K562 (cell line): ENCODE measurements around the gene TRAF3IP1. TPM values are rescaled to one million over a fixed set of nuclear protein-coding genes. Genes with fewer than 3 reads are reported as not detected.
A peak's percentile ranks its signal among the peaks of the same experiment; 100 is the strongest.

Experiments used
- ATAC-seq: fragments of 200-7000 bp; cut with Tn5 transposase; 3 replicates; pipeline ENCODE4 v1.9.1; 2020; ENCODE audit warnings: moderate library complexity
- BruUV-seq: library from RNA; stranded (reverse); fragments of 400-500 nt; replicated peaks from 2 replicates; lab custom pipeline; 2021; lab: Mats Ljungman, UMichigan
- CTCF ChIA-PET: fragments of 300-600 bp; formaldehyde crosslinking; extraction: SDS; loops from one replicate; lab custom pipeline; 2021; ENCODE audit warnings: low intra/inter-chr PET ratio; lab: Yijun Ruan, JAX
- POLR2A ChIA-PET: fragments of 300-600, 350-650 bp; sonication (Branson Sonifier 250); formaldehyde crosslinking; extraction: SDS; loops from one replicate; lab custom pipeline; 2021; ENCODE audit warnings: antibody characterized with exemption, inconsistent platforms; lab: Yijun Ruan, JAX
- DNase-seq, 4 experiments: peaks; one replicate each; pipeline versions ENCODE4 v3.0.0 to v3.0.0-alpha.2; 2011 to 2018; ENCODE audit warnings: low spot score in 3 of 4, mixed read lengths in 3 of 4; ENCODE audit errors: extremely low read depth in 1 of 4
- FAIRE-seq: peaks from 2 replicates; lab custom pipeline; 2011; peaks lifted over from hg19 to GRCh38; lab: Jason Lieb, UNC
- H2AFZ ChIP-seq: 2 replicates; pipeline ENCODE4 v1.6.0; 2011; ENCODE audit warnings: low read depth, low read length, control low read depth, inconsistent platforms
- H3K27ac ChIP-seq: fragments of 200-600 bp; 3 replicates; pipeline ENCODE4 v1.8.0; 2011; ENCODE audit warnings: low read depth, mild to moderate bottlenecking, control low read depth, inconsistent platforms, low read length, moderate library complexity, mixed read lengths; ENCODE audit errors: extremely low read depth
- H3K27me3 ChIP-seq, 2 experiments: fragments of 300-600 bp in 1 of 2; 2 replicates in 1 of 2; 3 replicates in 1 of 2; pipeline versions ENCODE4 v1.6.0 to v1.8.0; 2011; ENCODE audit warnings: inconsistent platforms in 2 of 2, low read length in 2 of 2, mild to moderate bottlenecking in 1 of 2, mixed read lengths in 1 of 2, moderate library complexity in 1 of 2; ENCODE audit not compliant: control insufficient read depth in 2 of 2, insufficient read depth in 2 of 2
- H3K36me3 ChIP-seq: fragments of 300-600 bp; 3 replicates; pipeline ENCODE4 v1.8.0; 2011; ENCODE audit warnings: mild to moderate bottlenecking, low read length, inconsistent platforms; ENCODE audit not compliant: control insufficient read depth, insufficient read depth
- H3K4me1 ChIP-seq, 2 experiments: fragments of 200-600 bp in 1 of 2; replicated peaks in 1 of 2; 2 replicates in 1 of 2; 3 replicates in 1 of 2; pipeline versions ENCODE4 v1.5.1 to v1.8.0; 2011; ENCODE audit warnings: inconsistent platforms in 2 of 2, low read length in 2 of 2, mild to moderate bottlenecking in 1 of 2, mixed read lengths in 1 of 2, moderate library complexity in 1 of 2; ENCODE audit not compliant: control insufficient read depth in 2 of 2, insufficient read depth in 2 of 2
- H3K4me2 ChIP-seq: 2 replicates; pipeline ENCODE4 v1.6.1; 2011; ENCODE audit warnings: low read length, control low read depth, inconsistent platforms, mixed read lengths; ENCODE audit not compliant: insufficient read depth
- H3K4me3 ChIP-seq: fragments of 200-600 bp; sonication (generic), shearing (Covaris generic); 2 replicates; pipeline ENCODE4 v1.5.1; 2016; ENCODE audit warnings: control low read depth, inconsistent platforms
- H3K79me2 ChIP-seq: fragments of 200-600 bp; 3 replicates; pipeline ENCODE4 v1.8.0; 2011; ENCODE audit warnings: low read length, inconsistent platforms; ENCODE audit not compliant: control insufficient read depth, insufficient read depth
- H3K9ac ChIP-seq, 2 experiments: 2 replicates each; pipeline versions ENCODE4 v1.6.0 to v1.6.1; 2011; ENCODE audit warnings: low read depth in 2 of 2, low read length in 2 of 2, control low read depth in 1 of 2, inconsistent platforms in 1 of 2, mild to moderate bottlenecking in 1 of 2, mixed read lengths in 1 of 2; ENCODE audit not compliant: insufficient read depth in 1 of 2
- H3K9me1 ChIP-seq: one replicate; pipeline ENCODE4 v1.6.0; 2011; ENCODE audit warnings: inconsistent platforms, mild to moderate bottlenecking, low read length, moderate library complexity; ENCODE audit not compliant: control insufficient read depth, insufficient read depth
- H3K9me3 ChIP-seq: replicated peaks from 2 replicates; pipeline ENCODE4 v1.5.1; 2011; ENCODE audit warnings: low read depth, low read length, inconsistent platforms; ENCODE audit not compliant: control insufficient read depth, insufficient read depth
- H4K20me1 ChIP-seq: replicated peaks from 2 replicates; pipeline ENCODE4 v1.6.1; 2011; ENCODE audit warnings: low read length, inconsistent platforms, mixed read lengths; ENCODE audit not compliant: control insufficient read depth, insufficient read depth
- CEBPG ChIP-seq, 3 experiments: fragments of 200-800 bp in 1 of 3; sonication (Bioruptor generic) in 1 of 3; sonication (generic) in 1 of 3; formaldehyde crosslinking in 1 of 3; IDR thresholded peaks in 2 of 3; conservative IDR thresholded peaks in 1 of 3; 2 replicates each; pipeline versions ENCODE4 v1.6.1 to v1.8.0; 2016 to 2022; ENCODE audit warnings: missing compliant biosample characterization in 2 of 3, missing genetic modification characterization in 2 of 3, mild to moderate bottlenecking in 1 of 3, missing genetic modification reagents in 1 of 3
- GATAD2A ChIP-seq: fragments of 450-650 bp; IDR thresholded peaks from 2 replicates; pipeline ENCODE4 v1.6.1; 2017
- HDAC1 ChIP-seq, 2 experiments: fragments of 450-650 bp; IDR thresholded peaks; 2 replicates each; pipeline ENCODE4 v1.6.1; 2016 to 2017; ENCODE audit warnings: inconsistent platforms in 1 of 2, mild to moderate bottlenecking in 1 of 2, moderate library complexity in 1 of 2
- IFI16 ChIP-seq: fragments of 250-450 bp; sonication (Bioruptor Pico); IDR thresholded peaks from 2 replicates; pipeline ENCODE4 v2.1.2; 2022; ENCODE audit warnings: mild to moderate bottlenecking, inconsistent platforms
- LCOR ChIP-seq: sonication (generic); formaldehyde crosslinking; IDR thresholded peaks from 2 replicates; pipeline ENCODE4 v1.8.0; 2022; ENCODE audit warnings: mild to moderate bottlenecking, missing genetic modification reagents
- SMARCC2 ChIP-seq: fragments of 450-650 bp; IDR thresholded peaks from 2 replicates; pipeline ENCODE4 v1.6.1; 2017; ENCODE audit warnings: antibody characterized with exemption, moderate library complexity, mild to moderate bottlenecking, low read depth
- ZNF133 ChIP-seq: fragments of 250-450 bp; sonication (Bioruptor Pico); IDR thresholded peaks from 2 replicates; pipeline ENCODE4 v1.4.0; 2020; ENCODE audit warnings: mild to moderate bottlenecking
- ZNF197 ChIP-seq: fragments of 200-800 bp; sonication (Bioruptor generic); IDR thresholded peaks from 2 replicates; pipeline ENCODE4 v1.6.1; 2016; ENCODE audit warnings: low read depth, missing genetic modification characterization, missing compliant biosample characterization
- ZNF217 ChIP-seq: sonication (generic); formaldehyde crosslinking; IDR thresholded peaks from 2 replicates; pipeline ENCODE4 v1.8.0; 2022; ENCODE audit warnings: mild to moderate bottlenecking, missing genetic modification reagents
- ZNF384 ChIP-seq: IDR thresholded peaks from 2 replicates; pipeline ENCODE4 v1.6.1; 2012; ENCODE audit warnings: low read depth, low read length, improper control_type of control experiment
- WGBS: fragments of 100-300 bp; shearing (Covaris generic); methylation state at CpG from one replicate; pipeline ENCODE4 v1.1.6; 2016; ENCODE audit warnings: low coverage, mixed read lengths; ENCODE audit not compliant: insufficient coverage; ENCODE audit errors: missing lambda C conversion rate; 5-methylcytosine and 5-hydroxymethylcytosine counted together
- in situ Hi-C: fragments of 300-500 bp; cut with MboI; formaldehyde crosslinking; loops from 4 replicates; pipeline ENCODE4 v1.15.0; 2018; ENCODE audit warnings: inconsistent platforms, mixed read lengths
- intact Hi-C: fragments of 100-400 bp; cut with micrococcal nuclease; formaldehyde crosslinking; loops from 2 replicates; pipeline ENCODE4 v1.14.2; 2022
- polyA plus RNA-seq, 8 experiments: library from polyadenylated mRNA; depleted of rRNA in 4 of 8; stranded (reverse) in 5 of 8; unstranded in 3 of 8; fragments of >200 nt; fragmentation: Nextera tagmentation in 2 of 8; fragmentation: Illumina TruSeq in 1 of 8; extraction: Ambion mirVana in 2 of 8; extraction: Trizol in 1 of 8; gene quantifications; 2 replicates each; pipeline versions ENCODE4 v1.2.1 to v1.2.3, GENCODE V29; 2011 to 2014; ENCODE audit warnings: inconsistent platforms in 1 of 8, missing spikeins in 1 of 8
- total RNA-seq, 7 experiments: library from RNA; depleted of rRNA in 6 of 7; stranded (reverse); fragments of >200 nt in 6 of 7; fragmentation: Illumina TruSeq in 2 of 7; extraction: Trizol in 2 of 7; gene quantifications; 2 replicates each; pipeline versions ENCODE4 v1.2.1 to v1.2.3, GENCODE V29; 2011 to 2021; ENCODE audit warnings: low replicate concordance in 1 of 7
- TF ChIP-seq, protein P1 (sequence below): fragments of 450-650 bp; IDR thresholded peaks from 2 replicates; pipeline ENCODE4 v1.6.1; 2018; ENCODE audit warnings: mild to moderate bottlenecking, low read depth; ENCODE audit not compliant: partially characterized antibody
- TF ChIP-seq, protein P2 (sequence below): IDR thresholded peaks from 2 replicates; pipeline ENCODE4 v1.6.1; 2014; ENCODE audit warnings: antibody characterized with exemption

Gene TRAF3IP1
- total and polyA plus RNA-seq, 9 of the 15 experiments (the other 6 are each of a cell fraction or from before 2014, with no cell fraction given): 1.3 to 7.4 (median 3.4) TPM

DNA sequence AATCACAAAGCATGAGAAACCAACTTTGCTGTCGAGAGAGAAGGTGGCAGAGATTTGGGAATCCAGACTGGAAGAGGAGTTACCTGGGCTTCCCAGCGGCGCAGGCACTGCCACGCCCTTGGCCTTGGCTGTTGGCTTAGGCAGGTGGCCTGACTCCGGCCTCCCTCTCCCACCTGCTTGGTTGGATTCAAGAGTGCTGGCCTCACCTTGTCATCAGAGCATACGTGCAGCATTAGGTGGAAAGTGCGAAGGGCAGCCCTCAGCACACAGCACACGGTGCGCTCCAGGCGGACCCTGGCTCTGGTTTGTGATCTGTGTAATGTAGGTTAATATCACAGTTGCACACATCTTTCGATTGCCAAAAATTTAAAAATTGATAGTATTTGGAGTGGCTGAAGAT, 87.2 kb downstream of the TRAF3IP1 start:
- intact Hi-C loops: no loop called here
- no peak overlapping the region for H3K4me3 ChIP-seq
- no peaks in the 10 kb centered on the region for H3K36me3 ChIP-seq
- peaks cover 0 to 16% of the 10 kb centered on the region in 2 experiments; a peak in 2 of 5 replicates for H3K4me1 ChIP-seq
- in situ Hi-C loops: no loop called here
- H4K20me1 ChIP-seq: no peaks in the 10 kb centered on the region
- H3K27ac ChIP-seq: no peak overlapping the region
- H2AFZ ChIP-seq: no peak overlapping the region
- DNase-seq (no peak), FAIRE-seq (no peak), ATAC-seq (no peak)
- H3K9me3 ChIP-seq: no peaks in the 10 kb centered on the region
- TF ChIP-seq, protein P1, sequence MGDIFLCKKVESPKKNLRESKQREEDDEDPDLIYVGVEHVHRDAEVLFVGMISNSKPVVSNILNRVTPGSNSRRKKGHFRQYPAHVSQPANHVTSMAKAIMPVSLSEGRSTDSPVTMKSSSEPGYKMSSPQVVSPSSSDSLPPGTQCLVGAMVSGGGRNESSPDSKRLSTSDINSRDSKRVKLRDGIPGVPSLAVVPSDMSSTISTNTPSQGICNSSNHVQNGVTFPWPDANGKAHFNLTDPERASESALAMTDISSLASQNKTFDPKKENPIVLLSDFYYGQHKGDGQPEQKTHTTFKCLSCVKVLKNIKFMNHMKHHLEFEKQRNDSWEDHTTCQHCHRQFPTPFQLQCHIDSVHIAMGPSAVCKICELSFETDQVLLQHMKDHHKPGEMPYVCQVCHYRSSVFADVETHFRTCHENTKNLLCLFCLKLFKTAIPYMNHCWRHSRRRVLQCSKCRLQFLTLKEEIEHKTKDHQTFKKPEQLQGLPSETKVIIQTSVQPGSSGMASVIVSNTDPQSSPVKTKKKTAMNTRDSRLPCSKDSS: no peak
- WGBS: 82% methylated on average over 4 of the region's 11 CpGs
- H3K9me1 ChIP-seq: no peaks in the 10 kb centered on the region
- ChIA-PET CTCF (no interaction called here), POLR2A (no interaction called here)
- H3K79me2 ChIP-seq: no peaks in the 10 kb centered on the region
- H3K4me2 ChIP-seq: no peak overlapping the region
- BruUV-seq: no TSS peak
- no peaks in the 10 kb centered on the region for H3K27me3 ChIP-seq
- peak overlapping the region in 1 of 2 experiments; percentile 56; a peak in 1 of 4 replicates for H3K9ac ChIP-seq

DNA sequence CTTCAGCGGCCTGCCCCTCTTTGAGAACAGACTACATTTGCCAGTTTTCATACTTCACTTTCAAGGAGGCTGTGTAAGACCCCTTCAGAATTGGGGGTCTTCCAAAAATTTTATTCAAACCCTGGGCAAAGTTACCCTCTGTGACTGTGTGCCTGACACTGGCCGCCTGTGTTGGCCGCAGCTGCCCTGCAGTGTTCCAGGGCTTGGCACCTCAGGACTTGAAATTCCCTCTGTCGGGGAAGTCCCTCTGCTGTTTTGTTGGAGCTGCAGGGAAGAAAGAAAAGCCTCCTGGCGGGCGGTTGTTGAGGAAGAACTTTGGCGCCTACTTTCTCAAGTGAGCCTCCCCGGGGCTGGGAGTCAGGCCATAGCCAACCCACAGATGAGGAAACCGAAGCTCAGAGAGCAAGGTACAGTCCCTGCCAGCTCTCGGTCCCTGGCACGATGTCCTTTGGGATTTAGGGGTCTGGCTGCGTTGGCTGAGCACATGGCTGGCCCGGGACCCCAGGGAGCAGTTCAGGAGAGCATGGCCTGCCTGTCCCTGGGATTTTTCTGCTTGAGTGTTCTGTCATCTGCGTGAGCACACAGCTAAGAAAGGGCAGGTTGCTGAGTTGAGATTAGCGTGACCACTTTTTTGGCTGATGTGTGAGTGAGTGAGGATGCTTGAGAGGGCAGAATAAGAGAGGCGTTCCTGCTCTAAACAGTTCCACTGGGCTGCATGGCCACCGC, 88.5 kb downstream of the TRAF3IP1 start:
- no peak for ATAC-seq
- no TSS peak for BruUV-seq
- POLR2A ChIA-PET: interaction anchor here (0.7 kb wide), 1 partner anchor 12 kb away, joined by 3 read pairs; no protein-coding TSS in a partner anchor
- no peak overlapping the region for H3K4me3 ChIP-seq
- H3K9me3 ChIP-seq: no peaks in the 10 kb centered on the region
- WGBS: 73% methylated on average over 7 of the region's 17 CpGs
- H3K4me1 ChIP-seq: peaks cover 0 to 16% of the 10 kb centered on the region in 2 experiments; a peak in 2 of 5 replicates
- H3K4me2 ChIP-seq: no peak overlapping the region
- in situ Hi-C loops: no loop called here
- CTCF ChIA-PET: no interaction called here
- no peaks in the 10 kb centered on the region for H3K36me3 ChIP-seq
- FAIRE-seq: no peak
- H3K9me1 ChIP-seq: no peaks in the 10 kb centered on the region
- H4K20me1 ChIP-seq: no peaks in the 10 kb centered on the region
- DNase-seq: no peak
- no peaks in the 10 kb centered on the region for H3K79me2 ChIP-seq
- H3K27me3 ChIP-seq: no peaks in the 10 kb centered on the region
- no peak overlapping the region for H2AFZ ChIP-seq
- no peak overlapping the region for H3K9ac ChIP-seq
- intact Hi-C loops: no loop called here
- no peak overlapping the region for H3K27ac ChIP-seq
- TF ChIP-seq, protein P2, sequence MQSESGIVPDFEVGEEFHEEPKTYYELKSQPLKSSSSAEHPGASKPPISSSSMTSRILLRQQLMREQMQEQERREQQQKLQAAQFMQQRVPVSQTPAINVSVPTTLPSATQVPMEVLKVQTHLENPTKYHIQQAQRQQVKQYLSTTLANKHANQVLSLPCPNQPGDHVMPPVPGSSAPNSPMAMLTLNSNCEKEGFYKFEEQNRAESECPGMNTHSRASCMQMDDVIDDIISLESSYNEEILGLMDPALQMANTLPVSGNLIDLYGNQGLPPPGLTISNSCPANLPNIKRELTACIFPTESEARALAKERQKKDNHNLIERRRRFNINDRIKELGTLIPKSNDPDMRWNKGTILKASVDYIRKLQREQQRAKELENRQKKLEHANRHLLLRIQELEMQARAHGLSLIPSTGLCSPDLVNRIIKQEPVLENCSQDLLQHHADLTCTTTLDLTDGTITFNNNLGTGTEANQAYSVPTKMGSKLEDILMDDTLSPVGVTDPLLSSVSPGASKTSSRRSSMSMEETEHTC: no peak
- no peak for TF ChIP-seq HDAC1 (IDR thresholded peaks at IDR 0.05)
- TF ChIP-seq ZNF217: no peak
- TF ChIP-seq GATAD2A: no peak
- no peak for TF ChIP-seq LCOR (CRISPR knock-in tag)
- TF ChIP-seq SMARCC2: no peak
- no peak for TF ChIP-seq ZNF384
- TF ChIP-seq ZNF197: no peak
- no peak for TF ChIP-seq CEBPG (CRISPR knock-in tag; IDR thresholded peaks at IDR 0.05)
- no peak for TF ChIP-seq CEBPG (tag; conservative IDR thresholded peaks at IDR 0.05 in 1 of 2, IDR thresholded peaks at IDR 0.05 in 1 of 2)
- TF ChIP-seq ZNF133 (CRISPR knock-in tag): no peak
- no peak for TF ChIP-seq IFI16
